GM12878 (cell line): Measurements from ENCODE around the gene ORM2. TPM values are rescaled to one million over a fixed set of nuclear protein-coding genes. Genes with fewer than 3 reads are reported as not detected.

ENCODE experiments used
- ATAC-seq: fragments of 200-7000 bp; cut with Tn5 transposase; 3 replicates; pipeline ENCODE4 v1.9.1; 2020; ENCODE audit warnings: mild to moderate bottlenecking, moderate library complexity
- BruUV-seq: library from RNA; stranded (reverse); fragments of 400-500 nt; replicated peaks from 2 replicates; lab custom pipeline; 2021; lab: Mats Ljungman, UMichigan
- CTCF ChIA-PET: fragments of 300-600 bp; sonication (Branson Sonifier 250); formaldehyde crosslinking; extraction: SDS; loops from one replicate; lab custom pipeline; 2021; ENCODE audit warnings: inconsistent platforms; lab: Yijun Ruan, JAX
- POLR2A ChIA-PET: fragments of 350-600 bp; formaldehyde crosslinking; extraction: SDS; loops from one replicate; lab custom pipeline; 2021; ENCODE audit warnings: inconsistent platforms; lab: Charles Lee
- RAD21 ChIA-PET: fragments of 300-600 bp; sonication (Branson Sonifier 250); formaldehyde crosslinking; loops from one replicate; lab custom pipeline; 2023; ENCODE audit warnings: antibody characterized with exemption; ENCODE audit not compliant: unreplicated experiment; lab: Charles Lee
- SMC1A ChIA-PET: fragments of 300-600 bp; sonication (Branson Sonifier 250); formaldehyde crosslinking; loops from one replicate; lab custom pipeline; 2023; ENCODE audit not compliant: unreplicated experiment, uncharacterized antibody; lab: Charles Lee
- DNase-seq: peaks from one replicate; pipeline ENCODE4 v3.0.0-alpha.2; 2011; ENCODE audit warnings: low read depth, low spot score
- FAIRE-seq: peaks from 3 replicates; lab custom pipeline; 2011; peaks lifted over from hg19 to GRCh38; lab: Jason Lieb, UNC
- H2AFZ ChIP-seq: 2 replicates; pipeline ENCODE4 v1.6.0; 2011; ENCODE audit warnings: low read depth, low read length, control low read depth; ENCODE audit not compliant: control insufficient read depth
- H3K27ac ChIP-seq: 2 replicates; pipeline ENCODE4 v1.5.1; 2011; ENCODE audit warnings: control low read depth; ENCODE audit not compliant: control insufficient read depth, insufficient read depth
- H3K27me3 ChIP-seq, 2 experiments: replicated peaks in 1 of 2; 2 replicates each; pipeline versions ENCODE4 v1.6.0 to v1.6.1; 2011; ENCODE audit warnings: low read length in 1 of 2; ENCODE audit not compliant: control insufficient read depth in 2 of 2, insufficient read depth in 2 of 2
- H3K36me3 ChIP-seq, 2 experiments: 2 replicates each; pipeline ENCODE4 v1.5.1; 2011; ENCODE audit warnings: low read length in 1 of 2; ENCODE audit not compliant: control insufficient read depth in 2 of 2, insufficient read depth in 2 of 2
- H3K4me1 ChIP-seq: 2 replicates; pipeline ENCODE4 v1.6.1; 2011; ENCODE audit warnings: mild to moderate bottlenecking, low read length, moderate library complexity, mixed read lengths; ENCODE audit not compliant: control insufficient read depth, insufficient read depth
- H3K4me2 ChIP-seq: 2 replicates; pipeline ENCODE4 v1.6.0; 2011; ENCODE audit warnings: control low read depth; ENCODE audit not compliant: control insufficient read depth, insufficient read depth
- H3K4me3 ChIP-seq: fragments of 200-600 bp; sonication (generic); 2 replicates; pipeline ENCODE4 v1.5.1; 2016
- H3K79me2 ChIP-seq: 2 replicates; pipeline ENCODE4 v1.6.0; 2011; ENCODE audit warnings: low read length; ENCODE audit not compliant: control insufficient read depth, insufficient read depth
- H3K9ac ChIP-seq: 2 replicates; pipeline ENCODE4 v1.8.0; 2011; ENCODE audit warnings: low read length, control low read depth, mixed read lengths; ENCODE audit not compliant: control insufficient read depth, insufficient read depth
- H3K9me3 ChIP-seq: replicated peaks from 3 replicates; pipeline ENCODE4 v1.5.1; 2011; ENCODE audit warnings: mild to moderate bottlenecking, low read length; ENCODE audit not compliant: control insufficient read depth, insufficient read depth
- H4K20me1 ChIP-seq: 2 replicates; pipeline ENCODE4 v1.6.0; 2011; ENCODE audit not compliant: control insufficient read depth, insufficient read depth
- FOXM1 ChIP-seq: IDR thresholded peaks from 2 replicates; pipeline ENCODE4 v1.6.1; 2012; ENCODE audit warnings: low read depth, mild to moderate bottlenecking, inconsistent platforms, low read length, moderate library complexity
- LARP7 ChIP-seq: fragments of 450-650 bp; IDR thresholded peaks from 2 replicates; pipeline ENCODE4 v1.6.1; 2017; ENCODE audit warnings: mild to moderate bottlenecking
- SMAD1 ChIP-seq: fragments of 450-650 bp; IDR thresholded peaks from 2 replicates; pipeline ENCODE4 v1.6.1; 2018; ENCODE audit warnings: mild to moderate bottlenecking, low read depth; ENCODE audit not compliant: partially characterized antibody
- TAF1 ChIP-seq: IDR thresholded peaks from 2 replicates; pipeline ENCODE4 v1.6.1; 2011; ENCODE audit warnings: mild to moderate bottlenecking, low read depth, low read length, borderline replicate concordance
- USF1 ChIP-seq: IDR thresholded peaks from 2 replicates; pipeline ENCODE4 v1.6.1; 2011; ENCODE audit warnings: borderline replicate concordance, low read depth, mild to moderate bottlenecking, moderate library complexity, mixed read lengths, low read length; ENCODE audit not compliant: insufficient read depth; ENCODE audit errors: extremely low read length
- ZNF592 ChIP-seq: fragments of 450-650 bp; IDR thresholded peaks from 2 replicates; pipeline ENCODE4 v1.6.1; 2017; ENCODE audit warnings: mild to moderate bottlenecking, moderate library complexity
- WGBS: methylation state at CpG from one replicate; pipeline ENCODE4 v1.1.6; 2016; ENCODE audit warnings: low lambda C conversion rate; ENCODE audit not compliant: insufficient replicate concordance, insufficient coverage; ENCODE audit errors: missing lambda C conversion rate; 5-methylcytosine and 5-hydroxymethylcytosine counted together
- in situ Hi-C: fragments of 300-500 bp; cut with MboI; formaldehyde crosslinking; loops from 9 replicates; pipeline ENCODE4 v1.14.3; 2018; ENCODE audit warnings: mixed read lengths
- intact Hi-C: fragments of 100-400 bp; cut with micrococcal nuclease; formaldehyde crosslinking; loops from one replicate; pipeline ENCODE4 v1.14.2; 2022; ENCODE audit not compliant: unreplicated experiment
- polyA plus RNA-seq, 11 experiments: library from polyadenylated mRNA; depleted of rRNA in 4 of 11; unstranded in 6 of 11; stranded (reverse) in 5 of 11; fragments of >200 nt; fragmentation: Nextera tagmentation in 4 of 11; fragmentation: Illumina TruSeq in 1 of 11; extraction: Ambion mirVana in 4 of 11; extraction: Trizol in 1 of 11; gene quantifications; 1 replicate in 1 of 11; 2 replicates in 10 of 11; pipeline versions ENCODE4 v1.2.1 to v1.2.3, GENCODE V29; 2011 to 2016; ENCODE audit warnings: inconsistent platforms in 2 of 11, missing spikeins in 2 of 11, low read depth in 1 of 11
- total RNA-seq, 4 experiments: library from RNA; depleted of rRNA in 3 of 4; stranded (reverse); fragments of >200 nt in 3 of 4; fragmentation: Illumina TruSeq in 1 of 4; extraction: Trizol in 1 of 4; gene quantifications; 2 replicates each; pipeline versions ENCODE4 v1.2.1 to v1.2.3, GENCODE V29; 2013 to 2021

ORM2 gene
- total and polyA plus RNA-seq, 10 of the 15 experiments (the other 5 are each of a cell fraction or from before 2014, with no cell fraction given) = 0.64 TPM; not detected in 9

DNA sequence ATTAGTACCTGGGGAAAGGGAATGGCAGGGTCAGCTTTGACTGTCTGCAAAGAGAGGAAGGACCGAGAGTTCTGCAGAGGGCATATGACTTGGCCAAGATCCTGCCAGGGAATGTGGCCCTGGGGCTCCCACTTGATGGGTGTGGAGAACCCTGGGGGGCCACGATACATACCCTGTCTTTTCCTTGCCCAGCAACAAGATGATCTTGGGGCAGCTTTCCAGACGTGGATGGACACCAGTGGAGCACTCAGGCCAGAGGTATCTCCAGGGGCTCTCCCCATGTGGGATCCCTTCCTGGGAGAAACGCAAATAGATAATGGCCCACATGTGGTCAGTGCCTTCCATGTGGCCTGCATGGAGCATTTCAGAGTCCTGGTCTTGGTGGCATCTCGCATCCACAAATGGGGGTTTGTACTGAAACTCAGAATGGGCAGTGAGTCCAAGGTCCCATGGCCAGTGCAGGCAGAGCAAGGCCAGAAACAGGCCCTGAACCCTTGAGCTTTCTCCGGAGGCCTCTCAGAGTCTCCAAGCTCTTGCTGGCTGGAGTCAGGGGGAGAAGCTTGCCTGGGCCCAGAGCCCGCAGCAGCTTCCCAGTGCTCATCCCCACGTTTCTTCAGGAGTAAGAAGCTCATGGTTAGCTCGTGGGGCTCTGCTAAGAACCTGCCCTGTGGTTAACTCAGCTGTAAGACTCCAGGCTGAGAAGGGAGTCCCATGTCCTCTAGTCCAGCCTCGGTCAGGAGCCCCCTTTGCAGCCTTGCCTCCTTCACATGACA is 25.1 kb upstream of the ORM2 start:
- Histone ChIP-seq H3K4me3 (no peak overlapping the region), H3K4me2 (no peak overlapping the region), H4K20me1 (0 out of 2 replicates have a peak, but pooled peaks cover 3% of the 10 kb centered on the region), H3K4me1 (no peaks in the 10 kb centered on the region), H3K36me3 (no peaks in the 10 kb centered on the region), H3K27ac (no peak overlapping the region), H3K79me2 (no peaks in the 10 kb centered on the region), H2AFZ (no peak overlapping the region), H3K9me3 (no peaks in the 10 kb centered on the region), H3K9ac (no peak overlapping the region), H3K27me3 (peaks cover 0 to 8% of the 10 kb centered on the region in 2 experiments; a peak in 2 of 4 replicates)
- TF ChIP-seq SMAD1 = no peak
- no peak for TF ChIP-seq LARP7
- TF ChIP-seq ZNF592 = no peak
- no peak for TF ChIP-seq USF1
- TF ChIP-seq TAF1 = no peak
- no peak for TF ChIP-seq FOXM1
- no peak for ATAC-seq
- BruUV-seq = no TSS peak
- intact Hi-C loops (no loop called here), in situ Hi-C loops (no loop called here)
- RAD21 ChIA-PET = interaction anchor here (0.6 to 1.1 kb wide), 2 partner anchors 12 to 859 kb away, joined by 3 read pairs; no protein-coding TSS in a partner anchor
- SMC1A ChIA-PET = interaction anchor here (0.6 kb wide), 1 partner anchor 198 kb away, joined by 3 read pairs; no protein-coding TSS in a partner anchor
- no peak for FAIRE-seq
- no peak for DNase-seq
- CTCF ChIA-PET = interaction anchor here (0.6 kb wide), 1 partner anchor 996 kb away, joined by 4 read pairs; no protein-coding TSS in a partner anchor
- WGBS = 10% methylated on average over 10 of the region's 10 CpGs
- POLR2A ChIA-PET = no interaction called here
